MCF 10A (cell line): ENCODE results near the gene KRT20. TPM values are rescaled to one million over a fixed set of nuclear protein-coding genes. Genes with fewer than 3 reads are reported as not detected.

Experiments used
- BruUV-seq: library from RNA; stranded (reverse); fragments of 400-500 nt; replicated peaks from 2 replicates; lab custom pipeline; 2021; lab: Mats Ljungman, UMichigan
- CTCF ChIA-PET: fragments of 300-600 bp; sonication (Branson Sonifier 250); formaldehyde crosslinking; extraction: SDS; loops from one replicate; lab custom pipeline; 2021; ENCODE audit warnings: antibody characterized with exemption, inconsistent platforms; lab: Yijun Ruan, JAX
- POLR2A ChIA-PET: fragments of 300-600, 350-650 bp; sonication (Branson Sonifier 250); formaldehyde crosslinking; extraction: SDS; loops from one replicate; lab custom pipeline; 2020; ENCODE audit warnings: antibody characterized with exemption, inconsistent platforms; lab: Yijun Ruan, JAX
- DNase-seq: peaks from one replicate; pipeline ENCODE4 v3.0.0-alpha.2; 2018; ENCODE audit not compliant: unreplicated experiment
- H3K27ac Mint-ChIP-seq: one replicate; pipeline ENCODE4 v1.8.0; 2022; ENCODE audit warnings: mild to moderate bottlenecking, low read depth, mixed read lengths; ENCODE audit not compliant: unreplicated experiment
- H3K27me3 Mint-ChIP-seq: one replicate; pipeline ENCODE4 v1.8.0; 2022; ENCODE audit warnings: mixed read lengths; ENCODE audit not compliant: insufficient read depth, unreplicated experiment
- H3K36me3 Mint-ChIP-seq: one replicate; pipeline ENCODE4 v1.8.0; 2022; ENCODE audit warnings: mild to moderate bottlenecking, moderate library complexity, mixed read lengths; ENCODE audit not compliant: insufficient read depth, unreplicated experiment
- H3K4me1 Mint-ChIP-seq: one replicate; pipeline ENCODE4 v1.8.0; 2022; ENCODE audit warnings: mixed read lengths; ENCODE audit not compliant: insufficient read depth, unreplicated experiment
- H3K4me3 Mint-ChIP-seq: one replicate; pipeline ENCODE4 v1.8.0; 2022; ENCODE audit warnings: mild to moderate bottlenecking, moderate library complexity, mixed read lengths; ENCODE audit not compliant: unreplicated experiment
- H3K9me3 Mint-ChIP-seq: one replicate; pipeline ENCODE4 v1.8.0; 2022; ENCODE audit warnings: mixed read lengths; ENCODE audit not compliant: unreplicated experiment
- intact Hi-C: fragments of 100-400 bp; cut with micrococcal nuclease; formaldehyde crosslinking; loops from 2 replicates; pipeline ENCODE4 v1.14.1; 2022
- total RNA-seq: library from RNA; stranded (reverse); gene quantifications from 2 replicates; pipeline ENCODE4 v1.2.3, GENCODE V29; 2022
- TF ChIP-seq, protein P1 (sequence below): fragments of 200-600 bp; IDR thresholded peaks from one replicate; pipeline ENCODE4 v1.8.0; 2022; ENCODE audit warnings: antibody characterized with exemption, mild to moderate bottlenecking; ENCODE audit not compliant: unreplicated experiment

The KRT20 gene
- total RNA-seq, 1 experiment from 2014 or later, result not detected

DNA sequence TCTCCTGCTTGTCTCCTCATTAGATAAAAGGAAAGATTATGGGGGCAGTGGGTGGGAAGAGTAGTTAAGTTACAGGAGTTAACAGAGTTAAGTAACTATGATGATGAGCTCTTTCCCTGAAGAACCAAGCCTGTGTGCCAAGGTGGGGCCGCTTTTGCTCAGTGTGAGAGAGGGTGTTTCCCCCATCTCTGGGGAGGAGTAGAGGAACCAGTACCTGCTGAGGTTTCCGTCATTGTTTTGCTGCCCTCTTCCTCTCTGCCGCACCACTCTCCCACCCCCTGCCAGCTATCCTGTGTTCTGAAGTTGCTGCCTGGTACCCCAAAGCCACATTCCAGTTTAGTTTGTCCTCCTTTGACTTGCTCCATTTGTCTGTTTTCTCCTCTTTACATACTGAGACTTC is 41.8 kb downstream of the KRT20 start:
- TF ChIP-seq, protein P1, sequence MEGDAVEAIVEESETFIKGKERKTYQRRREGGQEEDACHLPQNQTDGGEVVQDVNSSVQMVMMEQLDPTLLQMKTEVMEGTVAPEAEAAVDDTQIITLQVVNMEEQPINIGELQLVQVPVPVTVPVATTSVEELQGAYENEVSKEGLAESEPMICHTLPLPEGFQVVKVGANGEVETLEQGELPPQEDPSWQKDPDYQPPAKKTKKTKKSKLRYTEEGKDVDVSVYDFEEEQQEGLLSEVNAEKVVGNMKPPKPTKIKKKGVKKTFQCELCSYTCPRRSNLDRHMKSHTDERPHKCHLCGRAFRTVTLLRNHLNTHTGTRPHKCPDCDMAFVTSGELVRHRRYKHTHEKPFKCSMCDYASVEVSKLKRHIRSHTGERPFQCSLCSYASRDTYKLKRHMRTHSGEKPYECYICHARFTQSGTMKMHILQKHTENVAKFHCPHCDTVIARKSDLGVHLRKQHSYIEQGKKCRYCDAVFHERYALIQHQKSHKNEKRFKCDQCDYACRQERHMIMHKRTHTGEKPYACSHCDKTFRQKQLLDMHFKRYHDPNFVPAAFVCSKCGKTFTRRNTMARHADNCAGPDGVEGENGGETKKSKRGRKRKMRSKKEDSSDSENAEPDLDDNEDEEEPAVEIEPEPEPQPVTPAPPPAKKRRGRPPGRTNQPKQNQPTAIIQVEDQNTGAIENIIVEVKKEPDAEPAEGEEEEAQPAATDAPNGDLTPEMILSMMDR, result no peak
- H3K4me3 Mint-ChIP-seq, result no peak overlapping the region
- no peaks in the 10 kb centered on the region for H3K27me3 Mint-ChIP-seq
- peaks cover 8% of the 10 kb centered on the region for H3K4me1 Mint-ChIP-seq
- H3K9me3 Mint-ChIP-seq, result no peaks in the 10 kb centered on the region
- no peak for DNase-seq
- H3K27ac Mint-ChIP-seq, result no peak overlapping the region
- intact Hi-C loops, result no loop called here
- BruUV-seq, result no TSS peak
- no peaks in the 10 kb centered on the region for H3K36me3 Mint-ChIP-seq
- ChIA-PET CTCF (interaction anchor here (0.6 kb wide), 1 partner anchor 805 kb away, joined by 4 read pairs; no protein-coding TSS in a partner anchor), POLR2A (interaction anchor here (0.6 to 3.3 kb wide), 8 partner anchors 9 to 631 kb away, joined by 3 to 14 read pairs (median 4); no protein-coding TSS in a partner anchor)

DNA sequence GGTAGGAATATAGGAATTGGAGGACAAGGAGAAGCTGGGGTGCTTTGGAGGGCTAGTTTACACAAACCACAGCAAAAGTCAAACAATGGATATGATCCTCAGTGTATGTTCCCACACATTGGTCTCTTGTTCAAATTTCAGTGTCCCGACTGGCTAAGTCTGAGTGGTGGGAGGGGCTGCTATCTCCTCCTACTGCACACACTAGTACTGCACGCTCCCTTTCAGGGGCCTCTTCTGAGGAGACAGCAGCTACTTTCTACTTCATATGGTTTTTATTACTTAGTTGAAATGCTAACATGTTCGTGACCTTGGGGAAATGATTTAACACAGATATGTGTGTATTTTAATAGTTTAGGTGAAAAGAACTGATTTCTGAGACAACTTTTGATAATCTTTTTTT is 43.8 kb downstream of the KRT20 start:
- H3K27ac Mint-ChIP-seq, result peak overlapping the region; percentile 12

DNA sequence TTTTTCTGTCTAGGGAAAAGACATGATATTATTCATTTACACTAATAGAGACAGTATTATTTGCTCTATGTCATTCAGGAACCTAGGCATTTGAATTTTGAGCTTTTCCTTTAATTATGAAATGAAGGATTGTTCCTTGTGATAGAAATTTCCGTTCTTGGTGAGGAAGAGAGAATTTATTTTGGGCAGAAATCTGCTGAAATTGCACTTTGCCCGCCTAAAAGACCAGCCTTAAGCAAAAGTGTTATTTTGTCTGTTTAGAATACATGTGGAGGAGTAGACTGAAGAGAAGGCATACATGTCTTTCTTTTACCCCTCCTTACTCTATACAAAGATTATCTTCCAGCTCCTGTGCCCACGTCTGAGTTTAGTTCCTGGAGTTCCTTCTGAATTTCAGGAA is 45.8 kb downstream of the KRT20 start:
- TF ChIP-seq, protein P1, result no peak
- POLR2A ChIA-PET, result interaction anchor here (0.6 to 1.7 kb wide), 8 partner anchors 8 to 351 kb away, joined by 3 to 9 read pairs (median 4); no protein-coding TSS in a partner anchor
- BruUV-seq, result no TSS peak
- no peaks in the 10 kb centered on the region for H3K9me3 Mint-ChIP-seq
- H3K4me1 Mint-ChIP-seq, result peaks cover 4% of the 10 kb centered on the region
- CTCF ChIA-PET, result interaction anchor here (0.6 to 1.0 kb wide), 6 partner anchors 14 to 816 kb away, joined by 3 to 5 read pairs (median 3); no protein-coding TSS in a partner anchor
- H3K36me3 Mint-ChIP-seq, result peaks cover 19% of the 10 kb centered on the region
- intact Hi-C loops, result no loop called here
- no peak for DNase-seq
- no peaks in the 10 kb centered on the region for H3K27me3 Mint-ChIP-seq
- no peak overlapping the region for H3K4me3 Mint-ChIP-seq
- H3K27ac Mint-ChIP-seq, result no peak overlapping the region

More for the DNA sequence above, 43.8 kb downstream of the KRT20 start:
- no peak overlapping the region for H3K4me3 Mint-ChIP-seq
- H3K36me3 Mint-ChIP-seq, result peaks cover 9% of the 10 kb centered on the region
- intact Hi-C loops, result no loop called here
- ChIA-PET CTCF (no interaction called here), POLR2A (interaction anchor here (0.6 to 3.3 kb wide), 3 partner anchors 13 to 677 kb away, joined by 3 to 14 read pairs (median 6); partner anchors contain the start of gene KRT15)
- TF ChIP-seq, protein P1, result no peak
- no peak for DNase-seq
- peaks cover 4% of the 10 kb centered on the region for H3K4me1 Mint-ChIP-seq
- BruUV-seq, result no TSS peak
- no peaks in the 10 kb centered on the region for H3K9me3 Mint-ChIP-seq
- H3K27me3 Mint-ChIP-seq, result no peaks in the 10 kb centered on the region

DNA sequence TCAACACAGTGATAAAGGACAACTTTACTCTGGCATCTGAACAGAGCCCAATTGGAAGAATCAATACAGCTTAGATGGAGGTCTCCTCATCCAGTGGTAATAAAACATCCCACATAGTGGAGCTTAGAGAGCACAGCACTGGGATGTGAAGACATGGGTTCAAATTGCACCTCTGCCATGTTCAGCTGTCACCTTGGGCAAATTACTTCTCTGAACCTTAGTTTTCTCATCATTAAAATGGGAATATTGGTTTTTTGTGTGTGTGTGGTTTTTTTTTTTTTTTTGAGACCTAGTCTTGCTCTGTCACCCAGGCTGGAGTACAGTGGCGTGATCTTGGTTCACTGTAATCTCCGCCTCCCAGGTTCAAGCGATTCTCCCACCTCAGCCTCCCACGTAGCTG is 49.0 kb downstream of the KRT20 start:
- Mint-ChIP-seq H3K27ac (no peak overlapping the region), H3K9me3 (no peaks in the 10 kb centered on the region), H3K4me3 (no peak overlapping the region), H3K4me1 (peaks cover 4% of the 10 kb centered on the region), H3K27me3 (no peaks in the 10 kb centered on the region), H3K36me3 (peaks cover 28% of the 10 kb centered on the region)
- no TSS peak for BruUV-seq
- CTCF ChIA-PET, result no interaction called here
- intact Hi-C loops, result no loop called here
- no peak for DNase-seq
- POLR2A ChIA-PET, result interaction anchor here (0.9 to 1.9 kb wide), 4 partner anchors 8 to 17 kb away, joined by 3 to 10 read pairs (median 6); no protein-coding TSS in a partner anchor
- TF ChIP-seq, protein P1, result no peak
